K562 (cell line): ENCODE measurements around the gene PNPLA1. TPM values are rescaled to one million over a fixed set of nuclear protein-coding genes. Genes with fewer than 3 reads are reported as not detected.
A peak's percentile ranks its signal among the peaks of the same experiment; 100 is the strongest.

Source experiments
- ATAC-seq: fragments of 200-7000 bp; cut with Tn5 transposase; 3 replicates; pipeline ENCODE4 v1.9.1; 2020; ENCODE audit warnings: moderate library complexity
- BruUV-seq: library from RNA; stranded (reverse); fragments of 400-500 nt; replicated peaks from 2 replicates; lab custom pipeline; 2021; lab: Mats Ljungman, UMichigan
- CTCF ChIA-PET: fragments of 300-600 bp; formaldehyde crosslinking; extraction: SDS; loops from one replicate; lab custom pipeline; 2021; ENCODE audit warnings: low intra/inter-chr PET ratio; lab: Yijun Ruan, JAX
- POLR2A ChIA-PET: fragments of 300-600, 350-650 bp; sonication (Branson Sonifier 250); formaldehyde crosslinking; extraction: SDS; loops from one replicate; lab custom pipeline; 2021; ENCODE audit warnings: antibody characterized with exemption, inconsistent platforms; lab: Yijun Ruan, JAX
- DNase-seq, 4 experiments: peaks; one replicate each; pipeline versions ENCODE4 v3.0.0 to v3.0.0-alpha.2; 2011 to 2018; ENCODE audit warnings: low spot score in 3 of 4, mixed read lengths in 3 of 4; ENCODE audit errors: extremely low read depth in 1 of 4
- FAIRE-seq: peaks from 2 replicates; lab custom pipeline; 2011; peaks lifted over from hg19 to GRCh38; lab: Jason Lieb, UNC
- H2AFZ ChIP-seq: 2 replicates; pipeline ENCODE4 v1.6.0; 2011; ENCODE audit warnings: low read depth, low read length, control low read depth, inconsistent platforms
- H3K27ac ChIP-seq: fragments of 200-600 bp; 3 replicates; pipeline ENCODE4 v1.8.0; 2011; ENCODE audit warnings: low read depth, mild to moderate bottlenecking, control low read depth, inconsistent platforms, low read length, moderate library complexity, mixed read lengths; ENCODE audit errors: extremely low read depth
- H3K27me3 ChIP-seq, 2 experiments: fragments of 300-600 bp in 1 of 2; 2 replicates in 1 of 2; 3 replicates in 1 of 2; pipeline versions ENCODE4 v1.6.0 to v1.8.0; 2011; ENCODE audit warnings: inconsistent platforms in 2 of 2, low read length in 2 of 2, mild to moderate bottlenecking in 1 of 2, mixed read lengths in 1 of 2, moderate library complexity in 1 of 2; ENCODE audit not compliant: control insufficient read depth in 2 of 2, insufficient read depth in 2 of 2
- H3K36me3 ChIP-seq: fragments of 300-600 bp; 3 replicates; pipeline ENCODE4 v1.8.0; 2011; ENCODE audit warnings: mild to moderate bottlenecking, low read length, inconsistent platforms; ENCODE audit not compliant: control insufficient read depth, insufficient read depth
- H3K4me1 ChIP-seq, 2 experiments: fragments of 200-600 bp in 1 of 2; replicated peaks in 1 of 2; 2 replicates in 1 of 2; 3 replicates in 1 of 2; pipeline versions ENCODE4 v1.5.1 to v1.8.0; 2011; ENCODE audit warnings: inconsistent platforms in 2 of 2, low read length in 2 of 2, mild to moderate bottlenecking in 1 of 2, mixed read lengths in 1 of 2, moderate library complexity in 1 of 2; ENCODE audit not compliant: control insufficient read depth in 2 of 2, insufficient read depth in 2 of 2
- H3K4me2 ChIP-seq: 2 replicates; pipeline ENCODE4 v1.6.1; 2011; ENCODE audit warnings: low read length, control low read depth, inconsistent platforms, mixed read lengths; ENCODE audit not compliant: insufficient read depth
- H3K4me3 ChIP-seq: fragments of 200-600 bp; sonication (generic), shearing (Covaris generic); 2 replicates; pipeline ENCODE4 v1.5.1; 2016; ENCODE audit warnings: control low read depth, inconsistent platforms
- H3K79me2 ChIP-seq: fragments of 200-600 bp; 3 replicates; pipeline ENCODE4 v1.8.0; 2011; ENCODE audit warnings: low read length, inconsistent platforms; ENCODE audit not compliant: control insufficient read depth, insufficient read depth
- H3K9ac ChIP-seq, 2 experiments: 2 replicates each; pipeline versions ENCODE4 v1.6.0 to v1.6.1; 2011; ENCODE audit warnings: low read depth in 2 of 2, low read length in 2 of 2, control low read depth in 1 of 2, inconsistent platforms in 1 of 2, mild to moderate bottlenecking in 1 of 2, mixed read lengths in 1 of 2; ENCODE audit not compliant: insufficient read depth in 1 of 2
- H3K9me1 ChIP-seq: one replicate; pipeline ENCODE4 v1.6.0; 2011; ENCODE audit warnings: inconsistent platforms, mild to moderate bottlenecking, low read length, moderate library complexity; ENCODE audit not compliant: control insufficient read depth, insufficient read depth
- H3K9me3 ChIP-seq: replicated peaks from 2 replicates; pipeline ENCODE4 v1.5.1; 2011; ENCODE audit warnings: low read depth, low read length, inconsistent platforms; ENCODE audit not compliant: control insufficient read depth, insufficient read depth
- H4K20me1 ChIP-seq: replicated peaks from 2 replicates; pipeline ENCODE4 v1.6.1; 2011; ENCODE audit warnings: low read length, inconsistent platforms, mixed read lengths; ENCODE audit not compliant: control insufficient read depth, insufficient read depth
- ARID2 ChIP-seq: fragments of 450-650 bp; IDR thresholded peaks from 2 replicates; pipeline ENCODE4 v1.6.1; 2017; ENCODE audit warnings: antibody characterized with exemption, mild to moderate bottlenecking
- BRF1 ChIP-seq: IDR thresholded peaks from 3 replicates; pipeline ENCODE4 v1.6.1; 2011; ENCODE audit warnings: borderline replicate concordance, mild to moderate bottlenecking; ENCODE audit not compliant: insufficient read length; ENCODE audit errors: extremely low read depth
- KDM5B ChIP-seq: fragments of 200-600 bp; sonication (generic); IDR thresholded peaks from 2 replicates; pipeline ENCODE4 v1.6.1; 2012; ENCODE audit warnings: low read depth, mild to moderate bottlenecking, moderate library complexity, low read length, control low read depth, inconsistent platforms; ENCODE audit not compliant: insufficient replicate concordance
- MED1 ChIP-seq: sonication (generic); formaldehyde crosslinking; IDR thresholded peaks from 2 replicates; pipeline ENCODE4 v1.8.1; 2023; ENCODE audit warnings: missing genetic modification reagents, borderline replicate concordance
- POLR2H ChIP-seq: IDR thresholded peaks from 2 replicates; pipeline ENCODE4 v1.6.1; 2016; ENCODE audit warnings: missing genetic modification characterization, low read depth, mild to moderate bottlenecking, control low read depth, missing compliant biosample characterization, moderate library complexity
- SIRT6 ChIP-seq: IDR thresholded peaks from one replicate; pipeline ENCODE4 v1.6.1; 2012; ENCODE audit warnings: low read depth, mild to moderate bottlenecking, control low read depth, inconsistent platforms, low read length, moderate library complexity
- TARDBP ChIP-seq: fragments of 450-650 bp; IDR thresholded peaks from 2 replicates; pipeline ENCODE4 v1.6.1; 2016
- TEAD1 ChIP-seq, 2 experiments: fragments of 450-650 bp in 1 of 2; sonication (generic) in 1 of 2; formaldehyde crosslinking; IDR thresholded peaks; 2 replicates each; pipeline versions ENCODE4 v1.4.0 to v1.8.0; 2020 to 2022; ENCODE audit warnings: mild to moderate bottlenecking in 2 of 2, missing genetic modification reagents in 1 of 2
- ZNF347 ChIP-seq: fragments of 450-650 bp; formaldehyde crosslinking; IDR thresholded peaks from 2 replicates; pipeline ENCODE4 v1.4.0; 2020; ENCODE audit warnings: low read depth, mild to moderate bottlenecking, moderate library complexity
- ZNF696 ChIP-seq: fragments of 250-450 bp; sonication (Bioruptor Pico); conservative IDR thresholded peaks from 2 replicates; pipeline ENCODE4 v1.4.0; 2020; ENCODE audit warnings: mild to moderate bottlenecking, moderate library complexity
- ZNF79 ChIP-seq: fragments of 250-450 bp; sonication (Bioruptor Pico); IDR thresholded peaks from 2 replicates; pipeline ENCODE4 v1.4.0; 2020; ENCODE audit warnings: low read depth, mild to moderate bottlenecking, moderate library complexity
- WGBS: fragments of 100-300 bp; shearing (Covaris generic); methylation state at CpG from one replicate; pipeline ENCODE4 v1.1.6; 2016; ENCODE audit warnings: low coverage, mixed read lengths; ENCODE audit not compliant: insufficient coverage; ENCODE audit errors: missing lambda C conversion rate; 5-methylcytosine and 5-hydroxymethylcytosine counted together
- in situ Hi-C: fragments of 300-500 bp; cut with MboI; formaldehyde crosslinking; loops from 4 replicates; pipeline ENCODE4 v1.15.0; 2018; ENCODE audit warnings: inconsistent platforms, mixed read lengths
- intact Hi-C: fragments of 100-400 bp; cut with micrococcal nuclease; formaldehyde crosslinking; loops from 2 replicates; pipeline ENCODE4 v1.14.2; 2022
- polyA plus RNA-seq, 8 experiments: library from polyadenylated mRNA; depleted of rRNA in 4 of 8; stranded (reverse) in 5 of 8; unstranded in 3 of 8; fragments of >200 nt; fragmentation: Nextera tagmentation in 2 of 8; fragmentation: Illumina TruSeq in 1 of 8; extraction: Ambion mirVana in 2 of 8; extraction: Trizol in 1 of 8; gene quantifications; 2 replicates each; pipeline versions ENCODE4 v1.2.1 to v1.2.3, GENCODE V29; 2011 to 2014; ENCODE audit warnings: inconsistent platforms in 1 of 8, missing spikeins in 1 of 8
- total RNA-seq, 7 experiments: library from RNA; depleted of rRNA in 6 of 7; stranded (reverse); fragments of >200 nt in 6 of 7; fragmentation: Illumina TruSeq in 2 of 7; extraction: Trizol in 2 of 7; gene quantifications; 2 replicates each; pipeline versions ENCODE4 v1.2.1 to v1.2.3, GENCODE V29; 2011 to 2021; ENCODE audit warnings: low replicate concordance in 1 of 7
- TF ChIP-seq, protein P1 (sequence below): sonication (generic); formaldehyde crosslinking; IDR thresholded peaks from 2 replicates; pipeline ENCODE4 v1.8.1; 2023; ENCODE audit warnings: mild to moderate bottlenecking, missing genetic modification reagents

PNPLA1 gene
- total and polyA plus RNA-seq, 9 of the 15 experiments (the other 6 are each of a cell fraction or from before 2014, with no cell fraction given) = 0.04 to 0.27 (median 0.13) TPM; not detected in 2

DNA sequence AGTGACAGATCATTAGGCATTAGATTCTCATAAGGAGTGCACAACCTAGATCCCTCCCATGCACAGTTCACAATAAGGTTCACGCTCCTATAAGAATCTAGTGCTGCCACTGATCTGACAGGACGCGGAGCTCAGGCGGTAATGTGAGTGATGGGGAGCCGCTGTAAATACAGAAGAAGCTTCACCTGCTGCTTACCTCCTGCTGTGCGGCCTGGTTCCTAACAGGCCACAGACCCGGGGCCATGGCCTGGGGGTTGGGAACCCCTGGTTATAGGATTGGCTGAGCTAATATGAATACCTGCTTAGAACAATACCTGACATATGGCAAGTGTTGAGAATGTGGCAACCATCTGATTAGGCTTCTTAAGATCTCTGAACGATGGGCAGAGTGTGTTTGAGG lies 2.4 kb downstream of the PNPLA1 start:
- TF ChIP-seq ZNF347 (CRISPR knock-in tag) = no peak
- TF ChIP-seq, protein P1, sequence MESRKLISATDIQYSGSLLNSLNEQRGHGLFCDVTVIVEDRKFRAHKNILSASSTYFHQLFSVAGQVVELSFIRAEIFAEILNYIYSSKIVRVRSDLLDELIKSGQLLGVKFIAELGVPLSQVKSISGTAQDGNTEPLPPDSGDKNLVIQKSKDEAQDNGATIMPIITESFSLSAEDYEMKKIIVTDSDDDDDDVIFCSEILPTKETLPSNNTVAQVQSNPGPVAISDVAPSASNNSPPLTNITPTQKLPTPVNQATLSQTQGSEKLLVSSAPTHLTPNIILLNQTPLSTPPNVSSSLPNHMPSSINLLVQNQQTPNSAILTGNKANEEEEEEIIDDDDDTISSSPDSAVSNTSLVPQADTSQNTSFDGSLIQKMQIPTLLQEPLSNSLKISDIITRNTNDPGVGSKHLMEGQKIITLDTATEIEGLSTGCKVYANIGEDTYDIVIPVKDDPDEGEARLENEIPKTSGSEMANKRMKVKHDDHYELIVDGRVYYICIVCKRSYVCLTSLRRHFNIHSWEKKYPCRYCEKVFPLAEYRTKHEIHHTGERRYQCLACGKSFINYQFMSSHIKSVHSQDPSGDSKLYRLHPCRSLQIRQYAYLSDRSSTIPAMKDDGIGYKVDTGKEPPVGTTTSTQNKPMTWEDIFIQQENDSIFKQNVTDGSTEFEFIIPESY (CRISPR knock-in tag) = 0 out of 2 replicates have a peak, but pooled peaks have one; percentile 47
- TF ChIP-seq, all 486 proteins: peak for 1

DNA sequence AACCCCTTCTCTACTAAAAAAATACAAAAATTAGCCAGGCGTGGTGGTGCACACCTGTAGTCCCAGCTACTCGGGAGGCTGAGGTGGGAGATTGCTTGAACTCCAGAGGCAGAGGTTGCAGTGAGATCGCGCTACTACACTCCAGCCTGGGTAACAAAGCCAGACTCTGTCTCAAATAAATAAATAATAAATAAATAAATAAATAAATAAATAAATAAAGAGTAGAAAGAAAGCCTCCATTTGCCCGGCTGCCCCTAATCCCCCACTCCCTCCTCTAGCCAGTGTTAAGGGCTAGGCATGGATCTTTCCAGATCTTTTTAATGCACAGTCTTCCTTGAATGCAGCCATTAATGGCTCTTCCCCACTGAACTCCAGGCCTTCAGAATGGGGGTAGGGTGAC lies 3.2 kb downstream of the PNPLA1 start:
- no peak overlapping the region for H3K4me3 ChIP-seq
- H4K20me1 ChIP-seq = 0 out of 2 replicates have a peak, but pooled peaks cover 5% of the 10 kb centered on the region
- no peak overlapping the region for H2AFZ ChIP-seq
- 5% methylated on average over 5 of the region's 5 CpGs for WGBS
- no peak overlapping the region for H3K9ac ChIP-seq
- no peak for FAIRE-seq
- no peaks in the 10 kb centered on the region for H3K36me3 ChIP-seq
- H3K27me3 ChIP-seq = peaks cover 69 to 90% of the 10 kb centered on the region in 2 experiments
- peaks cover 6 to 19% of the 10 kb centered on the region in 2 experiments; a peak in 4 of 5 replicates for H3K4me1 ChIP-seq
- ChIA-PET CTCF (no interaction called here), POLR2A (interaction anchor here (0.6 kb wide), 1 partner anchor 219 kb away, joined by 3 read pairs; no protein-coding TSS in a partner anchor)
- no peak overlapping the region for H3K4me2 ChIP-seq
- TF ChIP-seq ZNF79 (CRISPR knock-in tag) (no peak), KDM5B (no peak), TEAD1 (CRISPR knock-in tag; IDR thresholded peaks at IDR 0.05) (no peak), MED1 (CRISPR knock-in tag) (no peak), ARID2 (no peak), SIRT6 (no peak), BRF1 (no peak), POLR2H (no peak), TARDBP (no peak), ZNF696 (no peak)
- H3K27ac ChIP-seq = no peak overlapping the region
- no peaks in the 10 kb centered on the region for H3K79me2 ChIP-seq
- no TSS peak for BruUV-seq
- DNase-seq = no peak
- intact Hi-C loops = no loop called here
- no peaks in the 10 kb centered on the region for H3K9me3 ChIP-seq
- no peak for ATAC-seq
- no peaks in the 10 kb centered on the region for H3K9me1 ChIP-seq
- in situ Hi-C loops = no loop called here

More for the DNA sequence above, 2.4 kb downstream of the PNPLA1 start:
- H3K9ac ChIP-seq = no peak overlapping the region
- H4K20me1 ChIP-seq = 0 out of 2 replicates have a peak, but pooled peaks cover 5% of the 10 kb centered on the region
- CTCF ChIA-PET = no interaction called here
- H3K9me1 ChIP-seq = no peaks in the 10 kb centered on the region
- intact Hi-C loops = no loop called here
- peaks cover 62 to 86% of the 10 kb centered on the region in 2 experiments for H3K27me3 ChIP-seq
- DNase-seq (no peak), FAIRE-seq (no peak), ATAC-seq (no peak)
- H3K4me3 ChIP-seq = no peak overlapping the region
- H3K36me3 ChIP-seq = no peaks in the 10 kb centered on the region
- H3K4me1 ChIP-seq = peaks cover 6 to 21% of the 10 kb centered on the region in 2 experiments; a peak in 4 of 5 replicates
- no peak overlapping the region for H2AFZ ChIP-seq
- H3K79me2 ChIP-seq = no peaks in the 10 kb centered on the region
- no peak overlapping the region for H3K27ac ChIP-seq
- BruUV-seq = no TSS peak
- in situ Hi-C loops = no loop called here
- POLR2A ChIA-PET = interaction anchor here (0.6 to 1.8 kb wide), 6 partner anchors 9 to 410 kb away, joined by 3 to 5 read pairs (median 3); no protein-coding TSS in a partner anchor
- no peak overlapping the region for H3K4me2 ChIP-seq
- no peaks in the 10 kb centered on the region for H3K9me3 ChIP-seq
- WGBS = 17% methylated on average over 8 of the region's 8 CpGs
